Caco-2 (cell line): ENCODE data around the gene MTM1. TPM values are rescaled to one million over a fixed set of nuclear protein-coding genes. Genes with fewer than 3 reads are reported as not detected.

Experiments
- BruUV-seq: library from RNA; stranded (reverse); fragments of 400-500 nt; replicated peaks from 2 replicates; lab custom pipeline; 2021; lab: Mats Ljungman, UMichigan
- CTCF ChIA-PET: fragments of 300-600 bp; sonication (Branson Sonifier 250); formaldehyde crosslinking; loops from one replicate; lab custom pipeline; 2022; ENCODE audit warnings: antibody characterized with exemption; lab: Charles Lee
- POLR2A ChIA-PET: fragments of 300-600 bp; sonication (Branson Sonifier 250); formaldehyde crosslinking; loops from one replicate; lab custom pipeline; 2022; ENCODE audit warnings: antibody characterized with exemption; lab: Charles Lee
- DNase-seq, 2 experiments: peaks; one replicate each; pipeline versions ENCODE4 v3.0.0 to v3.0.0-alpha.2; 2020 to 2022
- H3K27me3 ChIP-seq: replicated peaks from 2 replicates; pipeline ENCODE4 v1.6.0; 2011; ENCODE audit warnings: low read length; ENCODE audit not compliant: control insufficient read depth, insufficient read depth
- H3K36me3 ChIP-seq: 2 replicates; pipeline ENCODE4 v1.5.1; 2011; ENCODE audit warnings: low read length; ENCODE audit not compliant: control insufficient read depth, insufficient read depth
- H3K4me1 ChIP-seq: fragments of 250-450 bp; sonication (Bioruptor Pico); 2 replicates; pipeline ENCODE4 v1.5.1; 2020; ENCODE audit warnings: mild to moderate bottlenecking
- H3K4me3 ChIP-seq: 2 replicates; pipeline ENCODE4 v1.5.1; 2011; ENCODE audit warnings: low read depth, mild to moderate bottlenecking, control low read depth, low read length
- H3K9me3 ChIP-seq: fragments of 250-450 bp; sonication (Bioruptor Pico); 2 replicates; pipeline ENCODE4 v1.5.1; 2020; ENCODE audit warnings: mild to moderate bottlenecking, moderate library complexity
- H3K27ac Mint-ChIP-seq: one replicate; pipeline ENCODE4 v1.8.0; 2022; ENCODE audit warnings: mixed read lengths; ENCODE audit not compliant: unreplicated experiment
- H3K27me3 Mint-ChIP-seq: one replicate; pipeline ENCODE4 v1.8.0; 2022; ENCODE audit warnings: mixed read lengths; ENCODE audit not compliant: insufficient read depth, unreplicated experiment
- H3K36me3 Mint-ChIP-seq: one replicate; pipeline ENCODE4 v1.8.0; 2022; ENCODE audit warnings: mild to moderate bottlenecking, mixed read lengths; ENCODE audit not compliant: insufficient read depth, unreplicated experiment
- H3K4me1 Mint-ChIP-seq: one replicate; pipeline ENCODE4 v1.8.0; 2022; ENCODE audit warnings: low read depth, mixed read lengths; ENCODE audit not compliant: unreplicated experiment
- H3K4me3 Mint-ChIP-seq: one replicate; pipeline ENCODE4 v1.8.0; 2022; ENCODE audit warnings: mild to moderate bottlenecking, moderate library complexity, mixed read lengths; ENCODE audit not compliant: unreplicated experiment
- H3K9me3 Mint-ChIP-seq: one replicate; pipeline ENCODE4 v1.8.0; 2022; ENCODE audit warnings: mixed read lengths; ENCODE audit not compliant: unreplicated experiment
- CTCF ChIP-seq, 2 experiments: fragments of 200-600 bp in 1 of 2; IDR thresholded peaks; 1 replicate in 1 of 2; 2 replicates in 1 of 2; pipeline versions ENCODE4 v1.5.1 to v1.8.0; 2011 to 2022; ENCODE audit warnings: antibody characterized with exemption in 1 of 2, control low read depth in 1 of 2, inconsistent platforms in 1 of 2, low read depth in 1 of 2, low read length in 1 of 2, mild to moderate bottlenecking in 1 of 2, moderate library complexity in 1 of 2; ENCODE audit not compliant: insufficient read depth in 1 of 2, severe bottlenecking in 1 of 2, unreplicated experiment in 1 of 2
- intact Hi-C: fragments of 100-400 bp; cut with micrococcal nuclease; formaldehyde crosslinking; loops from one replicate; pipeline ENCODE4 v1.10.0; 2022; ENCODE audit not compliant: unreplicated experiment
- total RNA-seq: library from RNA; stranded (reverse); gene quantifications from 2 replicates; pipeline ENCODE4 v1.2.3, GENCODE V29; 2022

MTM1 gene
- total RNA-seq, 1 experiment from 2014 or later, result 9.7 TPM

GRCh38 chrX:150542846-150543229 lies 25.6 kb upstream of the MTM1 start:
- Mint-ChIP-seq H3K27ac (no peak overlapping the region), H3K4me3 (no peak overlapping the region), H3K9me3 (no peaks in the 10 kb centered on the region), H3K27me3 (no peaks in the 10 kb centered on the region), H3K36me3 (no peaks in the 10 kb centered on the region), H3K4me1 (no peaks in the 10 kb centered on the region)
- BruUV-seq, result no TSS peak
- no peaks in the 10 kb centered on the region for H3K36me3 ChIP-seq
- intact Hi-C loops, result loop anchor here (5.0 kb wide), 1 partner anchor 84 kb away; no protein-coding TSS in a partner anchor
- ChIA-PET POLR2A (no interaction called here), CTCF (no interaction called here)
- no peak for TF ChIP-seq CTCF (IDR thresholded peaks at IDR 0.05; ENCODE audit: insufficient read depth in 1 of 2, low read depth in 1 of 2, low read length in 1 of 2, severe bottlenecking in 1 of 2, unreplicated experiment in 1 of 2)
- no peaks in the 10 kb centered on the region for H3K27me3 ChIP-seq
- no peak overlapping the region for H3K4me3 ChIP-seq
- DNase-seq, result no peak
- no peaks in the 10 kb centered on the region for H3K9me3 ChIP-seq
- no peaks in the 10 kb centered on the region for H3K4me1 ChIP-seq

- H3K27me3 Mint-ChIP-seq, result no peaks in the 10 kb centered on the region
- H3K36me3 Mint-ChIP-seq, result no peaks in the 10 kb centered on the region
- ChIA-PET POLR2A (no interaction called here), CTCF (interaction anchor here (1.1 kb wide), 1 partner anchor 27 kb away, joined by 4 read pairs; no protein-coding TSS in a partner anchor)
- BruUV-seq, result no TSS peak
- no peak overlapping the region for H3K27ac Mint-ChIP-seq
- no peaks in the 10 kb centered on the region for H3K4me1 ChIP-seq
- H3K4me1 Mint-ChIP-seq, result no peaks in the 10 kb centered on the region
- no peak for TF ChIP-seq CTCF (IDR thresholded peaks at IDR 0.05; ENCODE audit: insufficient read depth in 1 of 2, low read depth in 1 of 2, low read length in 1 of 2, severe bottlenecking in 1 of 2, unreplicated experiment in 1 of 2)
- no peak for DNase-seq
- H3K4me3 Mint-ChIP-seq, result no peak overlapping the region
- no peaks in the 10 kb centered on the region for H3K36me3 ChIP-seq
- no peak overlapping the region for H3K4me3 ChIP-seq
- no peaks in the 10 kb centered on the region for H3K27me3 ChIP-seq
- H3K9me3 ChIP-seq, result no peaks in the 10 kb centered on the region
- intact Hi-C loops, result loop anchor here (1.0 to 5.0 kb wide), 3 partner anchors 44 to 138 kb away; no protein-coding TSS in a partner anchor
- no peaks in the 10 kb centered on the region for H3K9me3 Mint-ChIP-seq
Measured at GRCh38 chrX:150543230-150544155, 24.9 kb upstream of the MTM1 start.

- no peak overlapping the region for H3K4me3 ChIP-seq
Measured at GRCh38 chrX:150544222-150544787, 24.1 kb upstream of the MTM1 start.

More at GRCh38 chrX:150544222-150544787, 24.1 kb upstream of the MTM1 start:
- Mint-ChIP-seq H3K27ac (no peak overlapping the region), H3K27me3 (no peaks in the 10 kb centered on the region), H3K4me3 (no peak overlapping the region), H3K9me3 (no peaks in the 10 kb centered on the region), H3K4me1 (no peaks in the 10 kb centered on the region), H3K36me3 (no peaks in the 10 kb centered on the region)
- intact Hi-C loops, result loop anchor here (1.0 to 5.0 kb wide), 3 partner anchors 43 to 137 kb away; no protein-coding TSS in a partner anchor
- no TSS peak for BruUV-seq
- peak in 1 of 2 experiments; percentile 23 for TF ChIP-seq CTCF (IDR thresholded peaks at IDR 0.05; ENCODE audit: insufficient read depth in 1 of 2, low read depth in 1 of 2, low read length in 1 of 2, severe bottlenecking in 1 of 2, unreplicated experiment in 1 of 2)
- POLR2A ChIA-PET, result no interaction called here
- H3K4me1 ChIP-seq, result no peaks in the 10 kb centered on the region
- H3K9me3 ChIP-seq, result no peaks in the 10 kb centered on the region
- CTCF ChIA-PET, result interaction anchor here (1.1 kb wide), 1 partner anchor 26 kb away, joined by 4 read pairs; no protein-coding TSS in a partner anchor
- DNase-seq, result peak in 1 of 2 experiments; percentile 27
- H3K27me3 ChIP-seq, result no peaks in the 10 kb centered on the region
- H3K36me3 ChIP-seq, result no peaks in the 10 kb centered on the region
